Neural progenitor cell (in vitro differentiated cells): ENCODE measurements around the gene KAZN. TPM values are rescaled to one million over a fixed set of nuclear protein-coding genes. Genes with fewer than 3 reads are reported as not detected.

Source experiments
- DNase-seq: peaks from one replicate; pipeline ENCODE4 v3.0.0-alpha.2; 2016; ENCODE audit warnings: low spot score
- H2AFZ ChIP-seq: fragments of 200-600 bp; sonication (generic); replicated peaks from 2 replicates; pipeline ENCODE4 v1.6.1; 2016; ENCODE audit warnings: antibody characterized with exemption
- H3F3A ChIP-seq: fragments of 200-600 bp; sonication (generic); 2 replicates; pipeline ENCODE4 v1.6.1; 2016; ENCODE audit warnings: antibody characterized with exemption, low read depth
- H3K27ac ChIP-seq: fragments of 200-600 bp; sonication (generic); 2 replicates; pipeline ENCODE4 v1.5.1; 2016; ENCODE audit warnings: mild to moderate bottlenecking
- H3K27me3 ChIP-seq: fragments of 200-600 bp; sonication (generic); 2 replicates; pipeline ENCODE4 v1.6.1; 2016; ENCODE audit warnings: mild to moderate bottlenecking, moderate library complexity
- H3K36me3 ChIP-seq: fragments of 200-600 bp; sonication (generic); 2 replicates; pipeline ENCODE4 v1.5.1; 2016
- H3K4me1 ChIP-seq: fragments of 200-600 bp; sonication (generic); 2 replicates; pipeline ENCODE4 v1.6.1; 2016; ENCODE audit warnings: mixed run types
- H3K4me2 ChIP-seq: fragments of 200-600 bp; sonication (generic); 2 replicates; pipeline ENCODE4 v1.6.1; 2016
- H3K4me3 ChIP-seq: fragments of 200-600 bp; sonication (generic); 2 replicates; pipeline ENCODE4 v1.5.1; 2016
- H3K79me2 ChIP-seq: fragments of 200-600 bp; sonication (generic); 2 replicates; pipeline ENCODE4 v1.6.1; 2016; ENCODE audit warnings: low read depth
- H3K9ac ChIP-seq: fragments of 200-600 bp; sonication (generic); 2 replicates; pipeline ENCODE4 v1.6.1; 2016
- H3K9me3 ChIP-seq: fragments of 200-600 bp; sonication (generic); 2 replicates; pipeline ENCODE4 v1.5.1; 2016; ENCODE audit warnings: low read depth
- H4K20me1 ChIP-seq: fragments of 200-600 bp; sonication (generic); 2 replicates; pipeline ENCODE4 v1.6.1; 2016; ENCODE audit warnings: low read depth
- H3K27ac Mint-ChIP-seq: 3 replicates; pipeline ENCODE4 v1.8.0; 2021; ENCODE audit warnings: mixed read lengths
- H3K27me3 Mint-ChIP-seq: 2 replicates; pipeline ENCODE4 v1.8.0; 2022; ENCODE audit warnings: low read depth, mild to moderate bottlenecking, inconsistent platforms, moderate library complexity, mixed read lengths; ENCODE audit not compliant: insufficient read depth
- H3K36me3 Mint-ChIP-seq: 3 replicates; pipeline ENCODE4 v1.8.0; 2021; ENCODE audit warnings: mixed read lengths
- H3K4me1 Mint-ChIP-seq: 3 replicates; pipeline ENCODE4 v1.8.0; 2021; ENCODE audit warnings: mixed read lengths
- H3K4me3 Mint-ChIP-seq: 3 replicates; pipeline ENCODE4 v1.8.0; 2021; ENCODE audit warnings: mild to moderate bottlenecking, moderate library complexity, mixed read lengths
- H3K9me3 Mint-ChIP-seq: 3 replicates; pipeline ENCODE4 v1.8.0; 2020; ENCODE audit warnings: mixed read lengths
- CTCF ChIP-seq: fragments of 200-600 bp; sonication (generic); IDR thresholded peaks from 2 replicates; pipeline ENCODE4 v1.5.1; 2017; ENCODE audit warnings: antibody characterized with exemption, mild to moderate bottlenecking
- EZH2 ChIP-seq: fragments of 200-600 bp; sonication (generic); IDR thresholded peaks from 2 replicates; pipeline ENCODE4 v1.6.1; 2017; ENCODE audit warnings: antibody characterized with exemption, mild to moderate bottlenecking, moderate library complexity
- EZH2phosphoT487 ChIP-seq: fragments of 200-600 bp; sonication (generic); IDR thresholded peaks from 2 replicates; pipeline ENCODE4 v1.6.1; 2017; ENCODE audit warnings: antibody characterized with exemption
- total RNA-seq: library from RNA; depleted of rRNA; stranded (reverse); fragments of >200 nt; gene quantifications from 2 replicates; pipeline ENCODE4 v1.2.3, GENCODE V29; 2015; ENCODE audit warnings: low replicate concordance

KAZN gene
- total RNA-seq, 1 donor from 2014 or later, result 6.1 TPM

DNA sequence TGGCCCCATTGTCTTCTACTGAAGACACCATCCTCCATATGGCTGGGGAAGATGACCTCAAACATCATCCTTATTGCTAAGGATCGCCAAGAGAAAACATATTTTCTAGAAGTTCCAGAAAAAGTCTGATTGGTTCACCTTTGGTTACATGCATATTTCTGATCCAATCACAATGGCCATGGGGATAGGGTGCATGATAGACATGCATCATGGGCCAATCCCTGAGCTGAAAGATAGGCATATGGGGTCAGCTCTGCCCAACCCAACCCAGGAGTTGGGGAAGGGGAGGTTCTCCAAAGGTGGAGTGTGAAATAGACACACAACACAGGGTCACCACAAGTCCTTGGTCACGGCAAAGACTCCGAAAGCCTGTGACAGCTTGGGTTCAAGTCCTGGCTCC lies 278.7 kb downstream of the KAZN start:
- H3K9ac ChIP-seq, result no peak overlapping the region
- no peaks in the 10 kb centered on the region for H3K9me3 Mint-ChIP-seq
- no peak overlapping the region for H2AFZ ChIP-seq
- H3K9me3 ChIP-seq, result no peaks in the 10 kb centered on the region
- H3K27ac Mint-ChIP-seq, result no peak overlapping the region
- no peaks in the 10 kb centered on the region for H3K27me3 Mint-ChIP-seq
- H3K4me3 Mint-ChIP-seq, result no peak overlapping the region
- TF ChIP-seq EZH2phosphoT487 (no peak), CTCF (no peak), EZH2 (no peak)
- H3K4me2 ChIP-seq, result no peak overlapping the region
- DNase-seq, result no peak
- peaks cover 12% of the 10 kb centered on the region for H4K20me1 ChIP-seq
- peaks cover 9% of the 10 kb centered on the region for H3K4me1 ChIP-seq
- H3F3A ChIP-seq, result peaks cover 4% of the 10 kb centered on the region
- H3K79me2 ChIP-seq, result no peaks in the 10 kb centered on the region
- peaks cover 3% of the 10 kb centered on the region for H3K4me1 Mint-ChIP-seq
- no peaks in the 10 kb centered on the region for H3K36me3 Mint-ChIP-seq
- H3K27ac ChIP-seq, result no peak overlapping the region
- no peaks in the 10 kb centered on the region for H3K27me3 ChIP-seq
- H3K4me3 ChIP-seq, result no peak overlapping the region
- H3K36me3 ChIP-seq, result no peaks in the 10 kb centered on the region

DNA sequence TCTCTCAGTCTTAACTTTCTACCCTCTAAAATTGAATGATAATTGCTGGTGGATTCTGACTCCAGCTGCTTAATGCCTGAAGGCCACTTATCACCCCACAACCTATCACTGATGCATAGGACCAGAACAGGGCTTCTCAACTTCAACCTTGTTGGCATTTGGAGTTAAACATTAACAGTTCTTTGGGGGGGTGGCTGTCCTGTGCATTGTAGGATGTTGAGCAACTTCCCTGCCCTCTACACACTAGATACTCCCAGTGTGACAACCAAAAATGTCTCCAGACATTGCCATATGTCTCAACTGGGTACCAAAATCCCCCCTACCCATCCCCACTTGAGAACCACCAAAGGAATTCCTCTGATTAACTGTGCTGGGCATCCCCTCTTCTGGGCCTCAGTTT lies 279.6 kb downstream of the KAZN start:
- no peak overlapping the region for H3K9ac ChIP-seq
- H3K36me3 ChIP-seq, result no peaks in the 10 kb centered on the region
- H3K27me3 ChIP-seq, result no peaks in the 10 kb centered on the region
- H3K36me3 Mint-ChIP-seq, result no peaks in the 10 kb centered on the region
- peaks cover 12% of the 10 kb centered on the region for H4K20me1 ChIP-seq
- no peaks in the 10 kb centered on the region for H3K79me2 ChIP-seq
- peaks cover 3% of the 10 kb centered on the region for H3K4me1 Mint-ChIP-seq
- no peak for DNase-seq
- H3K4me2 ChIP-seq, result no peak overlapping the region
- TF ChIP-seq EZH2phosphoT487 (no peak), CTCF (no peak), EZH2 (no peak)
- H3K4me1 ChIP-seq, result peaks cover 9% of the 10 kb centered on the region
- H3K27ac Mint-ChIP-seq, result no peak overlapping the region
- no peaks in the 10 kb centered on the region for H3K27me3 Mint-ChIP-seq
- H3K4me3 Mint-ChIP-seq, result no peak overlapping the region
- H3K4me3 ChIP-seq, result no peak overlapping the region
- no peaks in the 10 kb centered on the region for H3K9me3 ChIP-seq
- H2AFZ ChIP-seq, result no peak overlapping the region
- no peak overlapping the region for H3K27ac ChIP-seq
- H3F3A ChIP-seq, result peaks cover 4% of the 10 kb centered on the region
- no peaks in the 10 kb centered on the region for H3K9me3 Mint-ChIP-seq

- Histone ChIP-seq H3K9ac (no peak overlapping the region), H3K4me3 (no peak overlapping the region), H3K27me3 (no peaks in the 10 kb centered on the region), H3K4me1 (peaks cover 9% of the 10 kb centered on the region), H2AFZ (no peak overlapping the region), H4K20me1 (peaks cover 12% of the 10 kb centered on the region), H3K27ac (no peak overlapping the region), H3K9me3 (no peaks in the 10 kb centered on the region), H3F3A (peaks cover 4% of the 10 kb centered on the region), H3K79me2 (no peaks in the 10 kb centered on the region), H3K36me3 (no peaks in the 10 kb centered on the region), H3K4me2 (no peak overlapping the region)
- Mint-ChIP-seq H3K4me3 (no peak overlapping the region), H3K27ac (no peak overlapping the region), H3K4me1 (peaks cover 3% of the 10 kb centered on the region), H3K9me3 (no peaks in the 10 kb centered on the region), H3K27me3 (no peaks in the 10 kb centered on the region), H3K36me3 (no peaks in the 10 kb centered on the region)
- no peak for TF ChIP-seq CTCF
- no peak for TF ChIP-seq EZH2
- no peak for TF ChIP-seq EZH2phosphoT487
- DNase-seq, result no peak
Measured at GRCh38 chr1:14878951-14879350, 280.5 kb downstream of the KAZN start.
